DMS53 treated with DMSO at 0.1 percent for 48 hours (cell line): ENCODE data around the gene AUTS2.

Experiments
- DNase-seq: peaks from one replicate; lab custom pipeline; 2025; ENCODE audit not compliant: unreplicated experiment; lab: John Stamatoyannopoulos, UW

Gene AUTS2

GRCh38 chr7:69714886-69715576 lies 116.8 kb downstream of the AUTS2 start:
- no peak for DNase-seq

GRCh38 chr7:69717221-69717620 lies 118.9 kb downstream of the AUTS2 start:
- no peak for DNase-seq

GRCh38 chr7:69719717-69720116 lies 121.4 kb downstream of the AUTS2 start:
- DNase-seq, result no peak

GRCh38 chr7:69722843-69723242 lies 124.6 kb downstream of the AUTS2 start:
- no peak for DNase-seq

GRCh38 chr7:69723663-69724062 lies 125.4 kb downstream of the AUTS2 start:
- DNase-seq, result no peak

- DNase-seq, result no peak
These were observed 130.0 kb downstream of the AUTS2 start for GRCh38 chr7:69728304-69728703.

GRCh38 chr7:69732203-69732602 lies 133.9 kb downstream of the AUTS2 start:
- DNase-seq, result peak; percentile 49

- no peak for DNase-seq
These were observed 137.3 kb downstream of the AUTS2 start for GRCh38 chr7:69735582-69735981.

GRCh38 chr7:69736126-69736810 lies 138.0 kb downstream of the AUTS2 start:
- no peak for DNase-seq

- DNase-seq, result no peak
These were observed 140.2 kb downstream of the AUTS2 start for GRCh38 chr7:69738396-69738951.

- peak; percentile 30 for DNase-seq
These were observed 140.9 kb downstream of the AUTS2 start for GRCh38 chr7:69739190-69739589.

- peak; percentile 16 for DNase-seq
These were observed 141.7 kb downstream of the AUTS2 start for GRCh38 chr7:69739931-69740431.

GRCh38 chr7:69742237-69742636 lies 144.0 kb downstream of the AUTS2 start:
- DNase-seq, result no peak

- no peak for DNase-seq
These were observed 145.2 kb downstream of the AUTS2 start for GRCh38 chr7:69743436-69743835.

GRCh38 chr7:69744026-69744425 lies 145.8 kb downstream of the AUTS2 start:
- no peak for DNase-seq

GRCh38 chr7:69746383-69746782 lies 148.1 kb downstream of the AUTS2 start:
- DNase-seq, result no peak

GRCh38 chr7:69747144-69747543 lies 148.9 kb downstream of the AUTS2 start:
- DNase-seq, result no peak

- no peak for DNase-seq
These were observed 150.3 kb downstream of the AUTS2 start for GRCh38 chr7:69748530-69748929.

GRCh38 chr7:69749372-69749979 lies 151.2 kb downstream of the AUTS2 start:
- no peak for DNase-seq

GRCh38 chr7:69749994-69750393 lies 151.7 kb downstream of the AUTS2 start:
- DNase-seq, result no peak

GRCh38 chr7:69751026-69751425 lies 152.8 kb downstream of the AUTS2 start:
- DNase-seq, result no peak

GRCh38 chr7:69753981-69754380 lies 155.7 kb downstream of the AUTS2 start:
- no peak for DNase-seq
